Loucy (cell line): ENCODE results near the gene SOCS2.

Experiments
- H2AFZ ChIP-seq: fragments of 200-600 bp; sonication (generic); 2 replicates; pipeline ENCODE4 v1.6.0; 2016; ENCODE audit warnings: antibody characterized with exemption, mild to moderate bottlenecking, low read length, moderate library complexity
- H3F3A ChIP-seq: fragments of 200-600 bp; 2 replicates; pipeline ENCODE4 v1.6.0; 2016; ENCODE audit warnings: antibody characterized with exemption, low read depth, mild to moderate bottlenecking
- H3K27me3 ChIP-seq: fragments of 200-600 bp; sonication (generic); 2 replicates; pipeline ENCODE4 v1.6.1; 2014; ENCODE audit warnings: low read length, mild to moderate bottlenecking; ENCODE audit not compliant: insufficient read depth, poor library complexity, severe bottlenecking
- H3K36me3 ChIP-seq: fragments of 200-600 bp; sonication (generic); 2 replicates; pipeline ENCODE4 v1.6.1; 2016; ENCODE audit warnings: low read length; ENCODE audit not compliant: insufficient read depth
- H3K4me1 ChIP-seq: fragments of 200-600 bp; sonication (generic); 2 replicates; pipeline ENCODE4 v1.5.1; 2014; ENCODE audit warnings: low read length, mild to moderate bottlenecking; ENCODE audit not compliant: insufficient read depth, poor library complexity, severe bottlenecking
- H3K4me2 ChIP-seq: fragments of 200-600 bp; sonication (generic); 2 replicates; pipeline ENCODE4 v1.6.0; 2014; ENCODE audit warnings: antibody characterized with exemption, low read length, low read depth, mild to moderate bottlenecking; ENCODE audit not compliant: poor library complexity, severe bottlenecking
- H3K4me3 ChIP-seq: fragments of 200-600 bp; sonication (generic); 2 replicates; pipeline ENCODE4 v1.5.1; 2014; ENCODE audit warnings: low read length, mild to moderate bottlenecking, mixed read lengths; ENCODE audit not compliant: poor library complexity, severe bottlenecking
- H3K79me2 ChIP-seq: fragments of 200-600 bp; sonication (generic); 2 replicates; pipeline ENCODE4 v1.6.1; 2014; ENCODE audit warnings: low read length; ENCODE audit not compliant: insufficient read depth
- H3K9ac ChIP-seq: fragments of 200-600 bp; sonication (generic); 2 replicates; pipeline ENCODE4 v1.6.0; 2014; ENCODE audit warnings: mild to moderate bottlenecking, low read depth, low read length, moderate library complexity; ENCODE audit not compliant: poor library complexity, severe bottlenecking
- H3K9me2 ChIP-seq: fragments of 200-600 bp; sonication (generic); replicated peaks from 2 replicates; pipeline ENCODE4 v1.6.1; 2016; ENCODE audit warnings: low read depth, low read length, mixed read lengths
- H3K9me3 ChIP-seq: fragments of 200-600 bp; sonication (generic); 2 replicates; pipeline ENCODE4 v1.6.1; 2014; ENCODE audit warnings: mild to moderate bottlenecking, antibody characterized with exemption, low read length, low read depth; ENCODE audit not compliant: insufficient read depth
- H4K20me1 ChIP-seq: fragments of 200-600 bp; sonication (generic); 2 replicates; pipeline ENCODE4 v1.6.0; 2014; ENCODE audit warnings: antibody characterized with exemption, low read length, mild to moderate bottlenecking; ENCODE audit not compliant: insufficient read depth, poor library complexity, severe bottlenecking
- EZH2phosphoT487 ChIP-seq: fragments of 200-600 bp; IDR thresholded peaks from 2 replicates; pipeline ENCODE4 v1.6.1; 2018; ENCODE audit warnings: antibody characterized with exemption, mild to moderate bottlenecking, moderate library complexity, borderline replicate concordance
- TF ChIP-seq, protein P1 (sequence below): fragments of 200-600 bp; sonication (generic); conservative IDR thresholded peaks from 2 replicates; pipeline ENCODE4 v1.5.1; 2014; ENCODE audit warnings: mild to moderate bottlenecking, antibody characterized with exemption, low read length

Gene SOCS2

DNA sequence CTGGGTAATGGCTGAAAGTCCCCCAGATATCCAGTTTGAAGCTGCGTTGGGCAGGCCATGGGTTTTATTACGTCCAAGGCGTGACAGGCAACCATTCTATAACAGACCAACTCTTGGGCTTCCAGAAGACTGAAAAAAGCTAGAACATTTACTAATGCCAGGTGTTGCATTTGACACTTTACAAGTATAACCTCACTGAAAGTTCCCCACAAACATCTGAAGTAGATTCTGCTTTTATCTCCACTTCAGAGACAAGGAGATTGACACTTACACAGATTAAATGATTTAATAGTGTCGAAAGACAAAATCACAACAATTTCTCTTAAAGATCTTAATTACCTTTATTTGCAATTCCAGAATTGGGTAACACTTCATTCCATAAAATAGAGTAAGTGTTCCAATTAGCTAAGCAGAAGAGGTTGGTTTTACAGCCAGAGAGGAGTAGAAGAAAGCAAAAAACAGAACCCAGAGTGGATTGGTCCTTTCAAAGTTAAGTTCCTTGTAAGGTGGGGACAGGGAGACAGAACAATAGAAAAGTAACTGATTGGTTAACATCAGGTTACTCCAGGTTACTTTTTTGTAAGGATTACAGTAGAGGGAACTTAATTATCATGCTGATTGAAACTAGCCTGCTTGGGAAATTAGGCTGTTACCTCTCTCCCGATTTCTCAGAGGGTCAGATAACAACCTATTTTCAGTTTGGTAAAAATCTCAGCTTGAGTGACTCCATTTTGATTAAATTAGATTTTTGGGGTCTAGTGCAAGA is 11.3 kb downstream of the SOCS2 start:
- TF ChIP-seq, protein P1, sequence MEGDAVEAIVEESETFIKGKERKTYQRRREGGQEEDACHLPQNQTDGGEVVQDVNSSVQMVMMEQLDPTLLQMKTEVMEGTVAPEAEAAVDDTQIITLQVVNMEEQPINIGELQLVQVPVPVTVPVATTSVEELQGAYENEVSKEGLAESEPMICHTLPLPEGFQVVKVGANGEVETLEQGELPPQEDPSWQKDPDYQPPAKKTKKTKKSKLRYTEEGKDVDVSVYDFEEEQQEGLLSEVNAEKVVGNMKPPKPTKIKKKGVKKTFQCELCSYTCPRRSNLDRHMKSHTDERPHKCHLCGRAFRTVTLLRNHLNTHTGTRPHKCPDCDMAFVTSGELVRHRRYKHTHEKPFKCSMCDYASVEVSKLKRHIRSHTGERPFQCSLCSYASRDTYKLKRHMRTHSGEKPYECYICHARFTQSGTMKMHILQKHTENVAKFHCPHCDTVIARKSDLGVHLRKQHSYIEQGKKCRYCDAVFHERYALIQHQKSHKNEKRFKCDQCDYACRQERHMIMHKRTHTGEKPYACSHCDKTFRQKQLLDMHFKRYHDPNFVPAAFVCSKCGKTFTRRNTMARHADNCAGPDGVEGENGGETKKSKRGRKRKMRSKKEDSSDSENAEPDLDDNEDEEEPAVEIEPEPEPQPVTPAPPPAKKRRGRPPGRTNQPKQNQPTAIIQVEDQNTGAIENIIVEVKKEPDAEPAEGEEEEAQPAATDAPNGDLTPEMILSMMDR, result no peak
- no peak for TF ChIP-seq EZH2phosphoT487
- H3K4me3 ChIP-seq, result no peak overlapping the region

GRCh38 chr12:93585247-93585646 is 12.8 kb downstream of the SOCS2 start:
- Histone ChIP-seq H3K9me2 (no peaks in the 10 kb centered on the region), H3F3A (no peaks in the 10 kb centered on the region), H3K9ac (no peak overlapping the region), H3K4me1 (no peaks in the 10 kb centered on the region), H3K9me3 (no peaks in the 10 kb centered on the region), H3K36me3 (no peaks in the 10 kb centered on the region), H3K4me2 (no peak overlapping the region), H3K27me3 (no peaks in the 10 kb centered on the region), H3K4me3 (no peak overlapping the region), H2AFZ (no peak overlapping the region), H3K79me2 (no peaks in the 10 kb centered on the region), H4K20me1 (no peaks in the 10 kb centered on the region)
- no peak for TF ChIP-seq EZH2phosphoT487
- TF ChIP-seq, protein P1, result no peak

More for the DNA sequence above, 11.3 kb downstream of the SOCS2 start:
- H3K9me3 ChIP-seq, result no peaks in the 10 kb centered on the region
- no peaks in the 10 kb centered on the region for H3K9me2 ChIP-seq
- H4K20me1 ChIP-seq, result no peaks in the 10 kb centered on the region
- H3F3A ChIP-seq, result no peaks in the 10 kb centered on the region
- H3K9ac ChIP-seq, result no peak overlapping the region
- H3K27me3 ChIP-seq, result no peaks in the 10 kb centered on the region
- no peaks in the 10 kb centered on the region for H3K36me3 ChIP-seq
- no peak overlapping the region for H3K4me2 ChIP-seq
- no peak overlapping the region for H2AFZ ChIP-seq
- no peaks in the 10 kb centered on the region for H3K4me1 ChIP-seq
- no peaks in the 10 kb centered on the region for H3K79me2 ChIP-seq

- no peaks in the 10 kb centered on the region for H3K36me3 ChIP-seq
- H3K4me1 ChIP-seq, result peaks cover 14% of the 10 kb centered on the region
- H3F3A ChIP-seq, result no peaks in the 10 kb centered on the region
- H3K27me3 ChIP-seq, result no peaks in the 10 kb centered on the region
- no peaks in the 10 kb centered on the region for H3K9me3 ChIP-seq
- no peaks in the 10 kb centered on the region for H3K79me2 ChIP-seq
- no peak overlapping the region for H2AFZ ChIP-seq
- TF ChIP-seq, protein P1, result no peak
- H4K20me1 ChIP-seq, result no peaks in the 10 kb centered on the region
- H3K4me2 ChIP-seq, result no peak overlapping the region
- no peak overlapping the region for H3K9ac ChIP-seq
- H3K9me2 ChIP-seq, result no peaks in the 10 kb centered on the region
- no peak overlapping the region for H3K4me3 ChIP-seq
Observed at GRCh38 chr12:93587611-93588010, 15.1 kb downstream of the SOCS2 start.
